C4-2B (cell line): Measurements from ENCODE around the gene NHERF1.

ENCODE experiments used
- H3K27ac ChIP-seq: fragments of 450-650 bp; 2 replicates; pipeline ENCODE4 v1.5.1; 2017
- CTCF ChIP-seq: fragments of 450-650 bp; conservative IDR thresholded peaks from 2 replicates; pipeline ENCODE4 v1.5.1; 2017; ENCODE audit warnings: mild to moderate bottlenecking
- ZFX ChIP-seq: fragments of 450-650 bp; IDR thresholded peaks from 2 replicates; pipeline ENCODE4 v1.6.1; 2017

Gene NHERF1

GRCh38 chr17:74806334-74806733, 57.9 kb downstream of the NHERF1 start:
- TF ChIP-seq CTCF, result no peak
- no peak for TF ChIP-seq ZFX
- H3K27ac ChIP-seq, result no peak overlapping the region

- H3K27ac ChIP-seq, result no peak overlapping the region
- TF ChIP-seq CTCF (no peak), ZFX (no peak)
These were observed 59.0 kb downstream of the NHERF1 start for GRCh38 chr17:74807441-74807840.

- no peak overlapping the region for H3K27ac ChIP-seq
- TF ChIP-seq ZFX, result no peak
- TF ChIP-seq CTCF, result no peak
These were observed 59.5 kb downstream of the NHERF1 start for GRCh38 chr17:74807925-74808324.

GRCh38 chr17:74808714-74809430, 60.4 kb downstream of the NHERF1 start:
- H3K27ac ChIP-seq, result no peak overlapping the region
- no peak for TF ChIP-seq CTCF
- TF ChIP-seq ZFX, result no peak

GRCh38 chr17:74810699-74811485, 62.5 kb downstream of the NHERF1 start:
- no peak overlapping the region for H3K27ac ChIP-seq
- no peak for TF ChIP-seq CTCF
- TF ChIP-seq ZFX, result no peak

- H3K27ac ChIP-seq, result no peak overlapping the region
These were observed 63.9 kb downstream of the NHERF1 start for GRCh38 chr17:74812109-74813009.

More at GRCh38 chr17:74812109-74813009, 63.9 kb downstream of the NHERF1 start:
- TF ChIP-seq ZFX, result no peak
- TF ChIP-seq CTCF, result no peak
